ENCODE data around the gene JUND. TPM values are rescaled to one million over a fixed set of nuclear protein-coding genes. Genes with fewer than 3 reads are reported as not detected.

JUND gene
- polyA plus RNA-seq, 1 of the 3 experiments (the other 2 are of a cell fraction), result 115 TPM

DNA sequence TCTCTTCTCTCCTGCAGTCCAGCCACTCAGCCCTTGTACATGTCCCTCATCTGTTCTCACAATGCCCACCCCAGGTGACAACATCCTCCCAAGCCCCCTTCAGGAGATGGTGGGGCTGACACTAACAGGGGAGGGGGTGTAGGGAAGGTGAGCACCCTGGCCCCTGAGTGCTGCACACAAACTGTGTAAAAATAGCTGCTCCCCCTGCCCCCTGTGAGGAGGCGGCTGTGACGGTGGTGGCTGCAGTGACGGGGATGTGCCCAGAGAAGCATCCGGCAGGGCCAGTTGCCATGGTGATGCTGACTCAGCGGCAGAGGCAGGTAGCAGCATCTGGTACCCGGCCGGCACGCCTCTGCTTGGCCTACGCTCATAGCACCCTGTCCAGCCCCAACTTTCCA, 13.0 kb upstream of the JUND start:
- 56% methylated on average over 6 of the region's 9 CpGs for WGBS (ENCODE audit: low lambda C conversion rate)
- Histone ChIP-seq H3K4me3 (ENCODE audit: low read depth in 2 of 2, low read length in 1 of 2) (no peak overlapping the region), H3K36me3 (replicated peaks in 1 of 2; ENCODE audit: control insufficient read depth in 1 of 2, insufficient read depth in 2 of 2, low read length in 1 of 2) (no peaks in the 10 kb centered on the region), H3K9ac (no peak overlapping the region), H3K9me2 (no peaks in the 10 kb centered on the region), H2AFZ (ENCODE audit: low read depth) (no peak overlapping the region), H3K27ac (ENCODE audit: low read depth in 2 of 2, low read length in 1 of 2) (peak overlapping the region in 1 of 2 experiments; percentile 62; a peak in 2 of 4 replicates), H3K27me3 (ENCODE audit: insufficient read depth) (no peaks in the 10 kb centered on the region), H3K4me1 (ENCODE audit: control insufficient read depth in 1 of 2, insufficient read depth in 2 of 2, low read depth in 1 of 2, low read length in 1 of 2) (peaks cover 17 to 24% of the 10 kb centered on the region in 2 experiments; a peak in 2 of 4 replicates), H3F3A (replicated peaks; ENCODE audit: insufficient read depth) (peaks cover 34% of the 10 kb centered on the region), H3K4me2 (no peak overlapping the region), H4K20me1 (ENCODE audit: insufficient read depth) (no peaks in the 10 kb centered on the region), H3K79me2 (ENCODE audit: insufficient read depth) (no peaks in the 10 kb centered on the region), H3K9me3 (no peaks in the 10 kb centered on the region)
- ChIA-PET POLR2A (interaction anchor here (0.6 kb wide), 1 partner anchor 13 kb away, joined by 3 read pairs; the partner anchor contains the start of gene JUND), CTCF (interaction anchor here (1.0 to 5.1 kb wide), 4 partner anchors 8 to 181 kb away, joined by 3 to 67 read pairs (median 6); partner anchors contain the start of gene JUND)
- DNase-seq, result peak; percentile 83
- no peak for TF ChIP-seq GABPA (IDR thresholded peaks at IDR 0.05; ENCODE audit: low read depth)
- TF ChIP-seq RCOR1 (IDR thresholded peaks at IDR 0.05; ENCODE audit: low read length), result no peak
- no peak for TF ChIP-seq NFIC (IDR thresholded peaks at IDR 0.05; ENCODE audit: borderline replicate concordance)
- no peak for TF ChIP-seq FOSL2 (IDR thresholded peaks at IDR 0.05; ENCODE audit: borderline replicate concordance, low read depth)
- TF ChIP-seq FOXJ3 (CRISPR knock-in tag; IDR thresholded peaks at IDR 0.05), result peak; percentile 24; the same call in 1 of the 2 replicates

- H3K4me2 ChIP-seq, result no peak overlapping the region; the same call in 1 of the 2 replicates
- ChIA-PET CTCF (interaction anchor here (1.0 to 5.1 kb wide), 6 partner anchors 9 to 181 kb away, joined by 3 to 67 read pairs (median 6); partner anchors contain the start of genes JUND and LSM4), POLR2A (interaction anchor here (1.2 to 3.8 kb wide), 3 partner anchors 10 to 28 kb away, joined by 5 to 112 read pairs (median 24); partner anchors contain the start of gene JUND)
- WGBS (ENCODE audit: low lambda C conversion rate), result 89% methylated on average over 18 of the region's 18 CpGs
- no peak for DNase-seq
- no peak overlapping the region for H3K9ac ChIP-seq
- no peak overlapping the region for H3K4me3 ChIP-seq (ENCODE audit: low read depth in 2 of 2, low read length in 1 of 2)
- no peaks in the 10 kb centered on the region for H4K20me1 ChIP-seq (ENCODE audit: insufficient read depth)
- no peaks in the 10 kb centered on the region for H3K79me2 ChIP-seq (ENCODE audit: insufficient read depth)
- H3K9me3 ChIP-seq, result no peaks in the 10 kb centered on the region
- H2AFZ ChIP-seq (ENCODE audit: low read depth), result 0 out of 2 replicates have a peak overlapping the region, but pooled peaks have one; percentile 48
- no peak for TF ChIP-seq RAD21 (IDR thresholded peaks at IDR 0.05; ENCODE audit: low read length)
- TF ChIP-seq EP300 (IDR thresholded peaks at IDR 0.05; ENCODE audit: borderline replicate concordance in 1 of 2, low read depth in 1 of 2, low read length in 1 of 2), result no peak
- TF ChIP-seq CHD2 (IDR thresholded peaks at IDR 0.05; ENCODE audit: low read length, partially characterized antibody), result no peak
- no peaks in the 10 kb centered on the region for H3K27me3 ChIP-seq (ENCODE audit: insufficient read depth)
- no peaks in the 10 kb centered on the region for H3K9me2 ChIP-seq
- peak overlapping the region; percentile 72 to 94; a peak in 3 of 4 replicates for H3K27ac ChIP-seq (ENCODE audit: low read depth in 2 of 2, low read length in 1 of 2)
- no peaks in the 10 kb centered on the region for H3K36me3 ChIP-seq (replicated peaks in 1 of 2; ENCODE audit: control insufficient read depth in 1 of 2, insufficient read depth in 2 of 2, low read length in 1 of 2)
- H3K4me1 ChIP-seq (ENCODE audit: control insufficient read depth in 1 of 2, insufficient read depth in 2 of 2, low read depth in 1 of 2, low read length in 1 of 2), result peaks cover 14 to 24% of the 10 kb centered on the region in 2 experiments; a peak in 2 of 4 replicates
- peaks cover 33% of the 10 kb centered on the region for H3F3A ChIP-seq (replicated peaks; ENCODE audit: insufficient read depth)
These were observed 12.4 kb upstream of the JUND start for GRCh38 chr19:18293642-18294466.
